Activated CD4-positive, CD25-positive, alpha-beta regulatory T cell treated with anti-CD3 and anti-CD28 coated beads, Interleukin-2, amount 50 U/mL, for 24 hours (primary cell): ENCODE data around the gene CNTN5.

Source experiments
- ATAC-seq, 2 donors: fragments of 150-1000 bp; cut with Tn5 transposase; one replicate each; pipeline ENCODE4 v1.10.0; 2021; ENCODE audit warnings: mild to moderate bottlenecking in 1 of 2, moderate library complexity in 1 of 2

CNTN5 gene

GRCh38 chr11:99171330-99171729 lies 150.6 kb downstream of the CNTN5 start:
- ATAC-seq, result no peak

- ATAC-seq, result no peak
Observed at GRCh38 chr11:99176430-99176829, 155.7 kb downstream of the CNTN5 start.

- ATAC-seq, result no peak
Observed at GRCh38 chr11:99177446-99177845, 156.7 kb downstream of the CNTN5 start.

- no peak for ATAC-seq
Observed at GRCh38 chr11:99184146-99184545, 163.4 kb downstream of the CNTN5 start.

- no peak for ATAC-seq
Observed at GRCh38 chr11:99188221-99188620, 167.5 kb downstream of the CNTN5 start.

GRCh38 chr11:99192716-99193115 lies 172.0 kb downstream of the CNTN5 start:
- ATAC-seq, result no peak

- ATAC-seq, result no peak
Observed at GRCh38 chr11:99197477-99197876, 176.7 kb downstream of the CNTN5 start.

GRCh38 chr11:99198215-99198614 lies 177.5 kb downstream of the CNTN5 start:
- no peak for ATAC-seq

- ATAC-seq, result no peak
Observed at GRCh38 chr11:99199341-99199740, 178.6 kb downstream of the CNTN5 start.

GRCh38 chr11:99200720-99201119 lies 180.0 kb downstream of the CNTN5 start:
- no peak for ATAC-seq

- no peak for ATAC-seq
Observed at GRCh38 chr11:99208813-99209212, 188.1 kb downstream of the CNTN5 start.

- ATAC-seq, result no peak
Observed at GRCh38 chr11:99229544-99229943, 208.8 kb downstream of the CNTN5 start.

- ATAC-seq, result no peak
Observed at GRCh38 chr11:99234534-99234933, 213.8 kb downstream of the CNTN5 start.

GRCh38 chr11:99238401-99238800 lies 217.7 kb downstream of the CNTN5 start:
- ATAC-seq, result no peak

GRCh38 chr11:99240192-99241030 lies 219.7 kb downstream of the CNTN5 start:
- no peak for ATAC-seq

- ATAC-seq, result no peak
Observed at GRCh38 chr11:99241066-99241465, 220.3 kb downstream of the CNTN5 start.

- ATAC-seq, result no peak
Observed at GRCh38 chr11:99244613-99245012, 223.9 kb downstream of the CNTN5 start.

- no peak for ATAC-seq
Observed at GRCh38 chr11:99246199-99246598, 225.4 kb downstream of the CNTN5 start.

GRCh38 chr11:99256614-99257013 lies 235.9 kb downstream of the CNTN5 start:
- no peak for ATAC-seq

- ATAC-seq, result no peak
Observed at GRCh38 chr11:99257131-99257530, 236.4 kb downstream of the CNTN5 start.

GRCh38 chr11:99260696-99261095 lies 239.9 kb downstream of the CNTN5 start:
- no peak for ATAC-seq

GRCh38 chr11:99268886-99269285 lies 248.1 kb downstream of the CNTN5 start:
- ATAC-seq, result no peak

GRCh38 chr11:99271527-99271926 lies 250.8 kb downstream of the CNTN5 start:
- ATAC-seq, result no peak

- ATAC-seq, result no peak
Observed at GRCh38 chr11:99275521-99275920, 254.8 kb downstream of the CNTN5 start.

- ATAC-seq, result no peak
Observed at GRCh38 chr11:99277281-99277680, 256.5 kb downstream of the CNTN5 start.
